OCI-LY1 (cell line): ENCODE measurements around the gene DLGAP4.

Experiments
- H2AFZ ChIP-seq: fragments of 200-600 bp; sonication (generic), shearing (Covaris generic); 2 replicates; pipeline ENCODE4 v1.6.0; 2014; ENCODE audit warnings: antibody characterized with exemption, mild to moderate bottlenecking, low read length
- H3F3A ChIP-seq: fragments of 200-600 bp; sonication (generic), shearing (Covaris generic); 2 replicates; pipeline ENCODE4 v1.6.0; 2014; ENCODE audit warnings: mild to moderate bottlenecking, antibody characterized with exemption, low read length, moderate library complexity; ENCODE audit not compliant: insufficient read depth
- H3K27ac ChIP-seq: fragments of 200-600 bp; sonication (generic); 2 replicates; pipeline ENCODE4 v1.5.1; 2014; ENCODE audit warnings: low read length, mixed run types, mild to moderate bottlenecking, low read depth; ENCODE audit not compliant: poor library complexity, severe bottlenecking
- H3K27me3 ChIP-seq: fragments of 200-600 bp; sonication (generic); 2 replicates; pipeline ENCODE4 v1.6.0; 2014; ENCODE audit warnings: antibody characterized with exemption, mild to moderate bottlenecking, low read length, moderate library complexity; ENCODE audit not compliant: insufficient read depth
- H3K36me3 ChIP-seq: fragments of 200-600 bp; sonication (generic); 2 replicates; pipeline ENCODE4 v1.6.1; 2014; ENCODE audit warnings: mild to moderate bottlenecking, antibody characterized with exemption, low read length, moderate library complexity, mixed read lengths; ENCODE audit not compliant: insufficient read depth
- H3K4me1 ChIP-seq: fragments of 200-600 bp; sonication (generic); 2 replicates; pipeline ENCODE4 v1.5.1; 2014; ENCODE audit warnings: mild to moderate bottlenecking, low read length, moderate library complexity; ENCODE audit not compliant: insufficient read depth, severe bottlenecking
- H3K4me2 ChIP-seq: fragments of 200-600 bp; sonication (generic), shearing (Covaris generic); 2 replicates; pipeline ENCODE4 v1.6.1; 2014; ENCODE audit warnings: low read length
- H3K4me3 ChIP-seq: fragments of 200-600 bp; sonication (generic); 2 replicates; pipeline ENCODE4 v1.5.1; 2014; ENCODE audit warnings: low read length, low read depth, mild to moderate bottlenecking, mixed read lengths; ENCODE audit not compliant: poor library complexity, severe bottlenecking
- H3K79me2 ChIP-seq: fragments of 200-600 bp; shearing (Covaris generic); 2 replicates; pipeline ENCODE4 v1.6.1; 2016; ENCODE audit warnings: mixed run types, low read length, mixed read lengths; ENCODE audit not compliant: insufficient read depth
- H3K9ac ChIP-seq: fragments of 200-600 bp; sonication (generic), shearing (Covaris generic); 2 replicates; pipeline ENCODE4 v1.6.1; 2014; ENCODE audit warnings: mild to moderate bottlenecking, low read length, mixed read lengths
- H3K9me2 ChIP-seq: fragments of 200-600 bp; sonication (generic), shearing (Covaris generic); 2 replicates; pipeline ENCODE4 v1.6.1; 2014; ENCODE audit warnings: low read depth, mild to moderate bottlenecking, low read length, mixed read lengths
- H3K9me3 ChIP-seq: fragments of 200-600 bp; shearing (Covaris generic); 2 replicates; pipeline ENCODE4 v1.6.1; 2014; ENCODE audit warnings: low read length, mixed read lengths
- H4K20me1 ChIP-seq: fragments of 200-600 bp; sonication (generic), shearing (Covaris generic); 2 replicates; pipeline ENCODE4 v1.6.0; 2016; ENCODE audit warnings: mild to moderate bottlenecking, low read length; ENCODE audit not compliant: insufficient read depth
- EZH2 ChIP-seq: fragments of 200-600 bp; sonication (generic), shearing (Covaris generic); IDR thresholded peaks from 2 replicates; pipeline ENCODE4 v1.8.0; 2017; ENCODE audit warnings: borderline replicate concordance, mixed run types, mild to moderate bottlenecking, antibody characterized with exemption, low read length, moderate library complexity, mixed read lengths
- TF ChIP-seq, protein P1 (sequence below): fragments of 200-600 bp; sonication (generic), shearing (Covaris generic); IDR thresholded peaks from 2 replicates; pipeline ENCODE4 v1.5.1; 2017; ENCODE audit warnings: mild to moderate bottlenecking, antibody characterized with exemption, low read length, moderate library complexity, mixed read lengths

The DLGAP4 gene

DNA sequence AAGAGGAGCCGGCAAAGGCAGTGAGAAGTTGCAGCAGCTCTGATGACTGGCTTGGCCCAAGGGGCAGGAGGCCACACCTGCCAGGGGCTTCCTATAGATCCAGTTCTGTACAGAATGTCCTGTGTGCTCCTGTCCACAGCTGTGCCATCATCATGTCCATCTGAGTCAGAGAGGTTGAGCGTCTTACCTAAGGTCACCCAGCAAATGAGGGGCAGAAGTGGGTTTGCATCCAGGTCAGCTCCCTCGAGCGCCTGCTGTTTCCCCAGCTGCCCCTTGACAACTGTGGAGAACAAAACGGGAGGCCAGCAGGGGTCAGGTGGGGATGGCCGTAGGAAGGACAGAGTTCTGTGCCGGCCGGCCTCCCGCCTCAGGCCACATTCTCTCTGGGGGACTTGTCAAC is 47.6 kb downstream of the DLGAP4 start:
- no peaks in the 10 kb centered on the region for H3K9me3 ChIP-seq
- no peak overlapping the region for H3K9ac ChIP-seq
- H3K4me1 ChIP-seq, result no peaks in the 10 kb centered on the region
- no peak overlapping the region for H2AFZ ChIP-seq
- no peaks in the 10 kb centered on the region for H3F3A ChIP-seq
- TF ChIP-seq EZH2, result no peak
- TF ChIP-seq, protein P1, sequence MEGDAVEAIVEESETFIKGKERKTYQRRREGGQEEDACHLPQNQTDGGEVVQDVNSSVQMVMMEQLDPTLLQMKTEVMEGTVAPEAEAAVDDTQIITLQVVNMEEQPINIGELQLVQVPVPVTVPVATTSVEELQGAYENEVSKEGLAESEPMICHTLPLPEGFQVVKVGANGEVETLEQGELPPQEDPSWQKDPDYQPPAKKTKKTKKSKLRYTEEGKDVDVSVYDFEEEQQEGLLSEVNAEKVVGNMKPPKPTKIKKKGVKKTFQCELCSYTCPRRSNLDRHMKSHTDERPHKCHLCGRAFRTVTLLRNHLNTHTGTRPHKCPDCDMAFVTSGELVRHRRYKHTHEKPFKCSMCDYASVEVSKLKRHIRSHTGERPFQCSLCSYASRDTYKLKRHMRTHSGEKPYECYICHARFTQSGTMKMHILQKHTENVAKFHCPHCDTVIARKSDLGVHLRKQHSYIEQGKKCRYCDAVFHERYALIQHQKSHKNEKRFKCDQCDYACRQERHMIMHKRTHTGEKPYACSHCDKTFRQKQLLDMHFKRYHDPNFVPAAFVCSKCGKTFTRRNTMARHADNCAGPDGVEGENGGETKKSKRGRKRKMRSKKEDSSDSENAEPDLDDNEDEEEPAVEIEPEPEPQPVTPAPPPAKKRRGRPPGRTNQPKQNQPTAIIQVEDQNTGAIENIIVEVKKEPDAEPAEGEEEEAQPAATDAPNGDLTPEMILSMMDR, result no peak
- H3K27ac ChIP-seq, result no peak overlapping the region
- no peaks in the 10 kb centered on the region for H3K9me2 ChIP-seq
- H3K4me2 ChIP-seq, result no peak overlapping the region
- no peak overlapping the region for H3K4me3 ChIP-seq
- H3K27me3 ChIP-seq, result no peaks in the 10 kb centered on the region
- H4K20me1 ChIP-seq, result no peaks in the 10 kb centered on the region
- H3K79me2 ChIP-seq, result no peaks in the 10 kb centered on the region
- H3K36me3 ChIP-seq, result no peaks in the 10 kb centered on the region

DNA sequence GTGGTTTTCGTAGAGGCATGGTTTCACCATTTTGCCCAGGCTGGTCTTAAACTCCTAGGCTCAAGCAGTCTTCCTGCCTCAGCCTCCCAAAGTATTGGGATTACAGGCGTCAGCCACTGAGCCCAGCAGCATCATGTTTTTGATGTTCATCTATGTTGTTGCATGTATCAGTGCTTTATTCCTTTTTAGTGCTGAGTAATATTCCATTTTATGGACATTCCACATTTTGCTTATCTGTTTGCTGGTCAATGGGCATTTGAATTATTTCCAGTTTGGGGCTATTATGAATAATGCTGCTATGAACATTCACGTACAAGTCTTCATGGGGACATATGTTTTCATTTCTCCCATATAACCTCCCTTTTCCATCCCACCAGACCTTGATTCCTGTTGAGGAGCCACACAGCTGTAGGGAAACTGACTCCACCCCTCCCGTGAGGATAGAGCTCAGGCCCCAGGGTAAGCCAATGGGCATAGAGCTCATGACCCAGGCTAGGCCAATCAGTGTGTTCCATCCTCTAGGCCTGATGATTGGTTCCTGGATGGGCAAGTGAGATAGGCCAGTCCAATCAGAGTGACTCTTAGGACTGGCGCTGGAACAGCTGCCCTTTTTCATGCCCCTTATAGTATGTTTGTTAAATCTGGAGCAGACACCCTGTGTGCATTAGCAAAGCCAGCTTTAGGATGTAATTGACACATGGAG is 49.5 kb downstream of the DLGAP4 start:
- Histone ChIP-seq H3K27me3 (no peaks in the 10 kb centered on the region), H3K9me2 (no peaks in the 10 kb centered on the region)
- TF ChIP-seq, protein P1, result no peak
- TF ChIP-seq EZH2, result no peak

DNA sequence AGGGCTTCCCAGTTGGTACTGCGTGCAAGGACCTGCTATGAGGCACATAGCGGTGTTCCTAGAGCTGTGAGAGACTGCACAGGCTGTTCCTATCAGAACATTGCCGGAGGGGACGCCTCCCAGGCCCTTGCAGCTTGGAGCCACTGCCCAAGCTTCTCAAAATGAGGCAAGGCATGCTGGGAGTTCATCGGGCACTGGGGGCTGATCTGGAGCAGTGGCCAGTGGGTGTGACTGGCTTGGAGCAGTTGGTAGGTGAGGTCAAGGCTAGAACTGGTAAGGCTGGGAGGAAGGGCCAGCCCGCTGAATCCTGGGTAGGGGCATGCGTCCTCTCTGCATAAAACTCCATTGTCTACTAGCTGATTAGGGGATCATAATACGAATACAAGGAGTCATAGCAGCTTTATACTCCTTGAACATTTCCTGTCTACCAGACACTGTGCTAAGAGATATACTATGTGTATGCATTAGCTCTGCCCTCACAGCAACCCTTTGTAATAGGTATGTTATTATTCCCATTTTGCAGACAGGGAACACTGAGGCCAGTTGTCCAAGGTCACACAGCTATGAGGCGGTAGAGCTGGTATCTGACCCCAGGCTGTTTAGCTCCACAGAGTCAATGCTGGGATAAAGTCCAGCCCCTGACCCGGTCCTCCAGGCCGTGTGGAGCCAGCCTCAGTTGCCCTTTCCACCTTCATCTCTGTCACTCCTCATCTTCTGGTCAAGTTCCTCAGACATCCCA is 53.7 kb downstream of the DLGAP4 start:
- no peak overlapping the region for H2AFZ ChIP-seq
- no peak overlapping the region for H3K4me3 ChIP-seq
- H3K9ac ChIP-seq, result no peak overlapping the region
- H4K20me1 ChIP-seq, result no peaks in the 10 kb centered on the region
- no peaks in the 10 kb centered on the region for H3K9me3 ChIP-seq
- H3K27me3 ChIP-seq, result no peaks in the 10 kb centered on the region
- no peaks in the 10 kb centered on the region for H3K9me2 ChIP-seq
- H3K4me1 ChIP-seq, result no peaks in the 10 kb centered on the region
- no peaks in the 10 kb centered on the region for H3K79me2 ChIP-seq
- H3F3A ChIP-seq, result no peaks in the 10 kb centered on the region
- H3K27ac ChIP-seq, result no peak overlapping the region
- H3K4me2 ChIP-seq, result no peak overlapping the region
- TF ChIP-seq, protein P1, result no peak
- TF ChIP-seq EZH2, result no peak
- no peaks in the 10 kb centered on the region for H3K36me3 ChIP-seq

More for the DNA sequence above, 49.5 kb downstream of the DLGAP4 start:
- H2AFZ ChIP-seq, result no peak overlapping the region
- H3F3A ChIP-seq, result no peaks in the 10 kb centered on the region
- H4K20me1 ChIP-seq, result no peaks in the 10 kb centered on the region
- no peak overlapping the region for H3K4me3 ChIP-seq
- no peaks in the 10 kb centered on the region for H3K4me1 ChIP-seq
- no peaks in the 10 kb centered on the region for H3K79me2 ChIP-seq
- H3K9ac ChIP-seq, result no peak overlapping the region
- no peaks in the 10 kb centered on the region for H3K9me3 ChIP-seq
- no peak overlapping the region for H3K27ac ChIP-seq
- H3K4me2 ChIP-seq, result no peak overlapping the region
- no peaks in the 10 kb centered on the region for H3K36me3 ChIP-seq
